NB4 (cell line): Measurements from ENCODE around the gene GRN.
"Not testable (repeated sequence)": the region's sequence is repeated elsewhere in the genome, so short reads cannot be mapped to it uniquely, and the experiment has no call there.

ENCODE experiments used
- DNase-seq: peaks from one replicate; pipeline ENCODE4 v3.0.0; 2010; ENCODE audit warnings: low read depth
- H3K4me3 ChIP-seq: one replicate; pipeline ENCODE4 v1.5.1; 2011; ENCODE audit warnings: mild to moderate bottlenecking, low read depth, low read length, moderate library complexity
- CTCF ChIP-seq: IDR thresholded peaks from one replicate; pipeline ENCODE4 v1.5.1; 2012; ENCODE audit warnings: low read depth, low read length
- MAX ChIP-seq: IDR thresholded peaks from 2 replicates; pipeline ENCODE4 v1.6.1; 2011; ENCODE audit warnings: low read depth, low read length
- MYC ChIP-seq: IDR thresholded peaks from 2 replicates; pipeline ENCODE4 v1.6.1; 2011; ENCODE audit warnings: low read depth, low read length
- POLR2A ChIP-seq: IDR thresholded peaks from 2 replicates; pipeline ENCODE4 v1.6.1; 2011; ENCODE audit warnings: mild to moderate bottlenecking; ENCODE audit not compliant: insufficient read length; ENCODE audit errors: extremely low read depth

GRN gene

GRCh38 chr17:44389723-44390202, 44.7 kb downstream of the GRN start:
- DNase-seq = peak; percentile 84
- TF ChIP-seq CTCF (no peak), POLR2A (no peak), MYC (no peak), MAX (no peak)
- H3K4me3 ChIP-seq = peak overlapping the region; percentile 46

- H3K4me3 ChIP-seq = no peak overlapping the region
- DNase-seq = peak; percentile 78
- TF ChIP-seq CTCF (no peak), POLR2A (no peak), MAX (no peak), MYC (no peak)
Observed at GRCh38 chr17:44390250-44390870, 45.3 kb downstream of the GRN start.

- not testable (repeated sequence) for H3K4me3 ChIP-seq, DNase-seq
Observed at GRCh38 chr17:44394112-44394511, 49.0 kb downstream of the GRN start.

- TF ChIP-seq MAX = no peak
- TF ChIP-seq POLR2A = no peak
- no peak for TF ChIP-seq CTCF
- no peak for TF ChIP-seq MYC
- no peak for DNase-seq
- H3K4me3 ChIP-seq = no peak overlapping the region
Observed at GRCh38 chr17:44394833-44395232, 49.7 kb downstream of the GRN start.

- TF ChIP-seq POLR2A (no peak), MAX (no peak), CTCF (no peak), MYC (no peak)
- H3K4me3 ChIP-seq = no peak overlapping the region
- no peak for DNase-seq
Observed at GRCh38 chr17:44396946-44397345, 51.8 kb downstream of the GRN start.

GRCh38 chr17:44397479-44398440, 52.7 kb downstream of the GRN start:
- TF ChIP-seq CTCF (no peak), MAX (no peak), MYC (no peak), POLR2A (no peak)
- H3K4me3 ChIP-seq = no peak overlapping the region
- no peak for DNase-seq
